IMR-90 (cell line): ENCODE measurements around the gene ATP1A4. TPM values are rescaled to one million over a fixed set of nuclear protein-coding genes. Genes with fewer than 3 reads are reported as not detected.

ENCODE experiments used
- ATAC-seq: fragments of 200-7000 bp; cut with Tn5 transposase; 2 replicates; pipeline ENCODE4 v1.9.1; 2020; ENCODE audit warnings: low read depth, mild to moderate bottlenecking, moderate library complexity
- BruUV-seq: library from RNA; stranded (reverse); fragments of 400-500 nt; replicated peaks from 2 replicates; lab custom pipeline; 2021; lab: Mats Ljungman, UMichigan
- CTCF ChIA-PET: fragments of 300-600 bp; formaldehyde crosslinking; extraction: SDS; loops from one replicate; lab custom pipeline; 2021; ENCODE audit warnings: antibody characterized with exemption; lab: Yijun Ruan, JAX
- POLR2A ChIA-PET: fragments of 300-600 bp; sonication (Branson Sonifier 250); formaldehyde crosslinking; loops from one replicate; lab custom pipeline; 2022; ENCODE audit warnings: antibody characterized with exemption; ENCODE audit not compliant: unreplicated experiment; lab: Charles Lee
- DNase-seq: peaks from one replicate; pipeline ENCODE4 v3.0.0; 2013
- H2AFZ ChIP-seq: replicated peaks from 2 replicates; pipeline ENCODE3; 2013; ENCODE audit warnings: low read length, mild to moderate bottlenecking; ENCODE audit not compliant: poor library complexity
- H2AK5ac ChIP-seq: 2 replicates; pipeline ENCODE4 v1.6.1; 2013; ENCODE audit warnings: low read depth, low read length, inconsistent platforms
- H2AK9ac ChIP-seq: replicated peaks from 2 replicates; pipeline ENCODE3; 2013; ENCODE audit warnings: mild to moderate bottlenecking, low read depth, low read length, moderate library complexity; ENCODE audit not compliant: poor library complexity
- H2BK120ac ChIP-seq: 2 replicates; pipeline ENCODE4 v1.6.1; 2013; ENCODE audit warnings: low read depth, low read length, inconsistent platforms
- H2BK15ac ChIP-seq: 3 replicates; pipeline ENCODE4 v1.6.1; 2013; ENCODE audit warnings: low read depth, low read length, inconsistent platforms
- H2BK20ac ChIP-seq: 2 replicates; pipeline ENCODE4 v1.6.1; 2013; ENCODE audit warnings: low read depth, mild to moderate bottlenecking, inconsistent platforms, low read length, moderate library complexity
- H2BK5ac ChIP-seq: 2 replicates; pipeline ENCODE4 v1.6.1; 2013; ENCODE audit warnings: mild to moderate bottlenecking, low read depth, low read length, inconsistent platforms; ENCODE audit not compliant: poor library complexity, severe bottlenecking
- H3K14ac ChIP-seq: replicated peaks from 2 replicates; pipeline ENCODE4 v1.6.1; 2013; ENCODE audit warnings: low read depth, low read length, inconsistent platforms
- H3K18ac ChIP-seq: 2 replicates; pipeline ENCODE4 v1.6.1; 2013; ENCODE audit warnings: low read depth, low read length, control low read depth
- H3K23ac ChIP-seq: 2 replicates; pipeline ENCODE4 v1.6.1; 2013; ENCODE audit warnings: low read depth, low read length, inconsistent platforms
- H3K27ac ChIP-seq: 2 replicates; pipeline ENCODE4 v1.5.1; 2013; ENCODE audit warnings: mild to moderate bottlenecking, control low read depth, low read length; ENCODE audit not compliant: insufficient read depth
- H3K27me3 ChIP-seq: 2 replicates; pipeline ENCODE4 v1.6.1; 2013; ENCODE audit warnings: low read length; ENCODE audit not compliant: control insufficient read depth, insufficient read depth
- H3K36me3 ChIP-seq: 2 replicates; pipeline ENCODE4 v1.6.1; 2013; ENCODE audit warnings: low read length, mixed read lengths; ENCODE audit not compliant: control insufficient read depth, insufficient read depth
- H3K4ac ChIP-seq: 2 replicates; pipeline ENCODE4 v1.6.1; 2013; ENCODE audit warnings: low read depth, low read length, inconsistent platforms
- H3K4me1 ChIP-seq: 2 replicates; pipeline ENCODE4 v1.6.1; 2013; ENCODE audit warnings: low read length, mixed read lengths; ENCODE audit not compliant: control insufficient read depth, insufficient read depth
- H3K4me2 ChIP-seq: 2 replicates; pipeline ENCODE4 v1.6.1; 2013; ENCODE audit warnings: low read depth, mild to moderate bottlenecking, control low read depth, low read length, moderate library complexity
- H3K4me3 ChIP-seq: 2 replicates; pipeline ENCODE4 v1.5.1; 2013; ENCODE audit warnings: low read depth, mild to moderate bottlenecking, control low read depth, low read length, moderate library complexity; ENCODE audit not compliant: insufficient read depth
- H3K56ac ChIP-seq: 2 replicates; pipeline ENCODE4 v1.6.1; 2013; ENCODE audit warnings: low read length, inconsistent platforms; ENCODE audit not compliant: insufficient read depth; ENCODE audit errors: extremely low read depth
- H3K79me1 ChIP-seq, 2 experiments: 2 replicates each; pipeline ENCODE4 v1.6.1; 2013; ENCODE audit warnings: low read length in 2 of 2, inconsistent platforms in 1 of 2, low read depth in 1 of 2
- H3K9ac ChIP-seq: 2 replicates; pipeline ENCODE4 v1.6.1; 2013; ENCODE audit warnings: low read depth, low read length, control low read depth
- H3K9me1 ChIP-seq: 2 replicates; pipeline ENCODE4 v1.6.1; 2013; ENCODE audit warnings: low read length, inconsistent platforms; ENCODE audit not compliant: insufficient read depth
- H3K9me3 ChIP-seq: 2 replicates; pipeline ENCODE4 v1.6.1; 2013; ENCODE audit warnings: low read length; ENCODE audit not compliant: control insufficient read depth, insufficient read depth
- H4K20me1 ChIP-seq: 2 replicates; pipeline ENCODE4 v1.6.1; 2013; ENCODE audit warnings: low read length, inconsistent platforms; ENCODE audit not compliant: insufficient read depth
- H4K5ac ChIP-seq: 2 replicates; pipeline ENCODE4 v1.6.1; 2013; ENCODE audit warnings: mild to moderate bottlenecking, low read depth, low read length, control low read depth
- H4K8ac ChIP-seq, 2 experiments: 2 replicates each; pipeline ENCODE4 v1.6.1; 2013; ENCODE audit warnings: low read depth in 2 of 2, low read length in 2 of 2, control low read depth in 1 of 2, inconsistent platforms in 1 of 2
- H4K91ac ChIP-seq: 2 replicates; pipeline ENCODE4 v1.6.1; 2013; ENCODE audit warnings: low read depth, low read length, inconsistent platforms; ENCODE audit not compliant: insufficient read depth
- BHLHE40 ChIP-seq: fragments of 150-350 bp; IDR thresholded peaks from 2 replicates; pipeline ENCODE4 v1.6.1; 2016; ENCODE audit warnings: mild to moderate bottlenecking, low read depth, low read length
- CEBPB ChIP-seq: IDR thresholded peaks from 2 replicates; pipeline ENCODE4 v1.6.1; 2012; ENCODE audit warnings: low read depth, low read length, improper control_type of control experiment
- CHD1 ChIP-seq: IDR thresholded peaks from 2 replicates; pipeline ENCODE4 v1.6.1; 2012; ENCODE audit warnings: low read depth, low read length, improper control_type of control experiment
- FOS ChIP-seq: fragments of 150-350 bp; IDR thresholded peaks from 2 replicates; pipeline ENCODE4 v1.6.1; 2016; ENCODE audit warnings: low read depth, low read length
- MAFK ChIP-seq: IDR thresholded peaks from 2 replicates; pipeline ENCODE4 v1.6.1; 2012; ENCODE audit warnings: low read depth, low read length, improper control_type of control experiment
- MAZ ChIP-seq: IDR thresholded peaks from 2 replicates; pipeline ENCODE4 v1.6.1; 2012; ENCODE audit warnings: low read depth, mild to moderate bottlenecking, low read length, improper control_type of control experiment, moderate library complexity, borderline replicate concordance
- MXI1 ChIP-seq: IDR thresholded peaks from 2 replicates; pipeline ENCODE4 v1.6.1; 2012; ENCODE audit warnings: low read depth, mild to moderate bottlenecking, low read length, moderate library complexity, borderline replicate concordance
- NFE2L2 ChIP-seq: fragments of 150-350 bp; IDR thresholded peaks from 2 replicates; pipeline ENCODE4 v1.6.1; 2016; ENCODE audit warnings: low read depth, mild to moderate bottlenecking, low read length
- POLR2A ChIP-seq: IDR thresholded peaks from 2 replicates; pipeline ENCODE4 v1.6.1; 2012; ENCODE audit warnings: mild to moderate bottlenecking, low read depth, low read length
- RAD21 ChIP-seq: IDR thresholded peaks from 2 replicates; pipeline ENCODE4 v1.6.1; 2012; ENCODE audit warnings: low read length, improper control_type of control experiment
- RCOR1 ChIP-seq: IDR thresholded peaks from 2 replicates; pipeline ENCODE4 v1.6.1; 2012; ENCODE audit warnings: mild to moderate bottlenecking, low read length, improper control_type of control experiment; ENCODE audit not compliant: insufficient replicate concordance
- RFX5 ChIP-seq: IDR thresholded peaks from 2 replicates; pipeline ENCODE4 v1.8.0; 2012; ENCODE audit warnings: low read depth, mild to moderate bottlenecking, low read length, moderate library complexity
- SMC3 ChIP-seq: fragments of 150-350 bp; IDR thresholded peaks from 2 replicates; pipeline ENCODE4 v1.6.1; 2016; ENCODE audit warnings: low read depth, mild to moderate bottlenecking, antibody characterized with exemption, low read length, moderate library complexity
- WGBS, 2 experiments: methylation state at CpG; one replicate each; pipeline versions ENCODE4 v1.1.5 to v1.1.7; 2013; ENCODE audit warnings: missing lambda C conversion rate in 2 of 2; ENCODE audit not compliant: insufficient read length in 1 of 2; ENCODE audit errors: extremely low coverage in 2 of 2; 5-methylcytosine and 5-hydroxymethylcytosine counted together
- dilution Hi-C: fragments of 300-500 bp; cut with HindIII; formaldehyde crosslinking; loops from one replicate; pipeline ENCODE4 v1.14.3; 2018; ENCODE audit warnings: low sequenced_read_pairs; ENCODE audit not compliant: unreplicated experiment
- in situ Hi-C: fragments of 300-500 bp; cut with MboI; formaldehyde crosslinking; loops from 3 replicates; pipeline ENCODE4 v1.14.3; 2019; ENCODE audit warnings: low sequenced_read_pairs, inconsistent platforms, mixed read lengths
- intact Hi-C: fragments of 100-400 bp; cut with micrococcal nuclease; formaldehyde crosslinking; loops from 2 replicates; pipeline ENCODE4 v1.10.0; 2022
- polyA plus RNA-seq, 3 experiments: library from polyadenylated mRNA; depleted of rRNA; stranded (reverse); fragments of >200 nt; gene quantifications; 2 replicates each; pipeline ENCODE4 v1.2.3, GENCODE V29; 2012; ENCODE audit warnings: low replicate concordance in 1 of 3
- total RNA-seq: library from RNA; depleted of rRNA; stranded (reverse); fragments of >200 nt; gene quantifications from 2 replicates; pipeline ENCODE4 v1.2.3, GENCODE V29; 2012
- TF ChIP-seq, protein P1 (sequence below): fragments of 150-350 bp; IDR thresholded peaks from 2 replicates; pipeline ENCODE4 v1.6.1; 2016; ENCODE audit warnings: low read depth, mild to moderate bottlenecking, low read length, moderate library complexity, borderline replicate concordance
- TF ChIP-seq, protein P2 (sequence below): fragments of 150-350 bp; IDR thresholded peaks from 2 replicates; pipeline ENCODE4 v1.6.1; 2017; ENCODE audit warnings: mild to moderate bottlenecking, antibody characterized with exemption, low read length, low read depth
- TF ChIP-seq, protein P3 (sequence below): conservative IDR thresholded peaks from 2 replicates; pipeline ENCODE4 v1.5.1; 2012; ENCODE audit warnings: mild to moderate bottlenecking, low read depth, low read length, improper control_type of control experiment

Gene ATP1A4
- total and polyA plus RNA-seq, 2 of the 4 experiments (the other 2 are of a cell fraction) = not detected

DNA sequence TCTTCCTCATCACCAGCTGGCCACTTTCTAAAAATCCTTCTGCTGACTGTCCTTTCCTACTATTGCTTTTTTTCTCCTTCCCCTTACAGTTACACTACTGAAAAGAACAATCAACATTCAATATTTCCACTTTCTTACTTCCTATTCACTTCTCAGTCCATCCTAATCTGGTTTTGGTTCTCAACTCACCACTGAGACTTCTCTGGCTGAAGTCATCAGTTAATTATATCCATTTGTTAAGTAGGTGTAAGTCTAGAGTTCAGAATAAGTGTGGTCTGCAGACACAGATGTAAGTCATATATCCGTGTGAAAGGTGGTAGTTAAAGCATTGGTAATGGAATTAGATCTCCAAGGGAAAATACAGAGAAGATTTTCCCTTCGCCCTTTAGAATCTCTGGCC, 75.2 kb downstream of the ATP1A4 start:
- Histone ChIP-seq H3K79me1 (peaks cover 0 to 5% of the 10 kb centered on the region in 2 experiments; a peak in 1 of 4 replicates), H2AK5ac (no peak overlapping the region), H3K9me1 (peaks cover 6% of the 10 kb centered on the region; the same call in 1 of the 2 replicates), H2BK5ac (no peak overlapping the region), H4K8ac (no peak overlapping the region), H2BK120ac (no peak overlapping the region), H2BK20ac (no peak overlapping the region), H3K18ac (no peak overlapping the region), H4K20me1 (no peaks in the 10 kb centered on the region), H3K4me2 (no peak overlapping the region), H2AK9ac (no peak overlapping the region), H3K4me3 (no peak overlapping the region), H3K9me3 (no peaks in the 10 kb centered on the region), H3K9ac (no peak overlapping the region), H2BK15ac (no peak overlapping the region), H4K91ac (no peak overlapping the region), H3K4me1 (no peaks in the 10 kb centered on the region), H3K27ac (no peak overlapping the region), H3K14ac (no peak overlapping the region), H3K27me3 (no peaks in the 10 kb centered on the region), H3K23ac (no peak overlapping the region), H3K56ac (no peak overlapping the region), H4K5ac (no peak overlapping the region), H3K4ac (no peak overlapping the region), H2AFZ (no peak overlapping the region), H3K36me3 (peaks cover 51% of the 10 kb centered on the region)
- ChIA-PET CTCF (interaction anchor here (3.7 kb wide), 1 partner anchor 25 kb away, joined by 12 read pairs; no protein-coding TSS in a partner anchor), POLR2A (no interaction called here)
- no TSS peak for BruUV-seq
- dilution Hi-C loops = no loop called here
- in situ Hi-C loops = no loop called here
- intact Hi-C loops = loop anchor here (5.0 kb wide), 1 partner anchor 71 kb away; no protein-coding TSS in a partner anchor
- no CpG with 5 or more reads among the region's 2 CpGs for WGBS, 2 experiments
- DNase-seq (no peak), ATAC-seq (no peak)
- no peak for TF ChIP-seq CHD1
- TF ChIP-seq MAFK = no peak
- TF ChIP-seq NFE2L2 = no peak
- no peak for TF ChIP-seq RFX5
- TF ChIP-seq RAD21 = no peak
- no peak for TF ChIP-seq MAZ
- TF ChIP-seq, protein P1, sequence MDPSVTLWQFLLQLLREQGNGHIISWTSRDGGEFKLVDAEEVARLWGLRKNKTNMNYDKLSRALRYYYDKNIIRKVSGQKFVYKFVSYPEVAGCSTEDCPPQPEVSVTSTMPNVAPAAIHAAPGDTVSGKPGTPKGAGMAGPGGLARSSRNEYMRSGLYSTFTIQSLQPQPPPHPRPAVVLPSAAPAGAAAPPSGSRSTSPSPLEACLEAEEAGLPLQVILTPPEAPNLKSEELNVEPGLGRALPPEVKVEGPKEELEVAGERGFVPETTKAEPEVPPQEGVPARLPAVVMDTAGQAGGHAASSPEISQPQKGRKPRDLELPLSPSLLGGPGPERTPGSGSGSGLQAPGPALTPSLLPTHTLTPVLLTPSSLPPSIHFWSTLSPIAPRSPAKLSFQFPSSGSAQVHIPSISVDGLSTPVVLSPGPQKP = no peak
- no peak for TF ChIP-seq RCOR1
- TF ChIP-seq, protein P2, sequence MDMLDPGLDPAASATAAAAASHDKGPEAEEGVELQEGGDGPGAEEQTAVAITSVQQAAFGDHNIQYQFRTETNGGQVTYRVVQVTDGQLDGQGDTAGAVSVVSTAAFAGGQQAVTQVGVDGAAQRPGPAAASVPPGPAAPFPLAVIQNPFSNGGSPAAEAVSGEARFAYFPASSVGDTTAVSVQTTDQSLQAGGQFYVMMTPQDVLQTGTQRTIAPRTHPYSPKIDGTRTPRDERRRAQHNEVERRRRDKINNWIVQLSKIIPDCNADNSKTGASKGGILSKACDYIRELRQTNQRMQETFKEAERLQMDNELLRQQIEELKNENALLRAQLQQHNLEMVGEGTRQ = no peak
- TF ChIP-seq, protein P3, sequence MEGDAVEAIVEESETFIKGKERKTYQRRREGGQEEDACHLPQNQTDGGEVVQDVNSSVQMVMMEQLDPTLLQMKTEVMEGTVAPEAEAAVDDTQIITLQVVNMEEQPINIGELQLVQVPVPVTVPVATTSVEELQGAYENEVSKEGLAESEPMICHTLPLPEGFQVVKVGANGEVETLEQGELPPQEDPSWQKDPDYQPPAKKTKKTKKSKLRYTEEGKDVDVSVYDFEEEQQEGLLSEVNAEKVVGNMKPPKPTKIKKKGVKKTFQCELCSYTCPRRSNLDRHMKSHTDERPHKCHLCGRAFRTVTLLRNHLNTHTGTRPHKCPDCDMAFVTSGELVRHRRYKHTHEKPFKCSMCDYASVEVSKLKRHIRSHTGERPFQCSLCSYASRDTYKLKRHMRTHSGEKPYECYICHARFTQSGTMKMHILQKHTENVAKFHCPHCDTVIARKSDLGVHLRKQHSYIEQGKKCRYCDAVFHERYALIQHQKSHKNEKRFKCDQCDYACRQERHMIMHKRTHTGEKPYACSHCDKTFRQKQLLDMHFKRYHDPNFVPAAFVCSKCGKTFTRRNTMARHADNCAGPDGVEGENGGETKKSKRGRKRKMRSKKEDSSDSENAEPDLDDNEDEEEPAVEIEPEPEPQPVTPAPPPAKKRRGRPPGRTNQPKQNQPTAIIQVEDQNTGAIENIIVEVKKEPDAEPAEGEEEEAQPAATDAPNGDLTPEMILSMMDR = no peak
- no peak for TF ChIP-seq MXI1
- TF ChIP-seq FOS = no peak
- no peak for TF ChIP-seq POLR2A
- no peak for TF ChIP-seq CEBPB
- TF ChIP-seq SMC3 = no peak
- no peak for TF ChIP-seq BHLHE40
